OCI-LY7 (cell line): ENCODE results near the gene HHEX.

ENCODE experiments used
- CTCF ChIP-seq: fragments of 200-600 bp; sonication (generic); conservative IDR thresholded peaks from 2 replicates; pipeline ENCODE4 v1.5.1; 2014; ENCODE audit warnings: mild to moderate bottlenecking, antibody characterized with exemption, low read length, moderate library complexity, mixed read lengths
- EZH2phosphoT487 ChIP-seq: fragments of 200-600 bp; sonication (generic); IDR thresholded peaks from 2 replicates; pipeline ENCODE4 v1.6.1; 2018; ENCODE audit warnings: low read depth, borderline replicate concordance, mild to moderate bottlenecking, mixed run types, antibody characterized with exemption, low read length, moderate library complexity, mixed read lengths

DNA sequence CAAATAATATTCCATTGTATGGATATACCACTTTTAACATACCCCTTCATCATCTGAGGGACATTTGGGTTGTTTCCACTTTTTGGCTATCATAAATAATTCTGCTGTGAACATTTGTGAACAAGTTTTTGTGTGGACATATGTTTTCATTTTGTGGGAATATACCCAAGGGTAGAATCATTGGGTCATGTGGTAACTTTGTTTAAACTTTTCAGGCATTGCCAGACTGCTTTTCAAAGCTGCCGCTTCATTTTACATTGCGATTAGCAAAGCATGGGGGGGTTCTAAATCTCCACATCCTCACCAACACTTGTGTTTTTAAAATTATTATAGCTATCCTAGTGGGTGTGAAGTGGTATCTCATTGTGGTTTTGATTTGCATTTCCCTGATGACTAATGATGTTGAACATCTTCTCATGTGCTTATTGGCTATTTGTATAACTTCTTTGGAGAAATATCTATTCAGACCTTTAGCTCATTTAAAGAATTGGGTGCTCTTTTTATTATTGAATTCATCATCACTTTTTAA, 8.4 kb upstream of the HHEX start:
- TF ChIP-seq EZH2phosphoT487 (no peak), CTCF (no peak)
